ENCODE data around the gene CRMP1. TPM values are rescaled to one million over a fixed set of nuclear protein-coding genes. Genes with fewer than 3 reads are reported as not detected.
A peak's percentile ranks its signal among the peaks of the same experiment; 100 is the strongest.

CRMP1 gene
- total RNA-seq, 1 donor from 2014 or later = 6.2 TPM

GRCh38 chr4:5790546-5790857, 102.4 kb downstream of the CRMP1 start:
- no peaks in the 10 kb centered on the region for H3K4me1 ChIP-seq
- intact Hi-C loops (cut with DNase I) = no loop called here
- ATAC-seq = no peak
- H3K36me3 ChIP-seq = peaks cover 40% of the 10 kb centered on the region
- no peak overlapping the region for H3K27ac ChIP-seq
- no peaks in the 10 kb centered on the region for H3K27me3 ChIP-seq (ENCODE audit: low read depth)
- no peak for TF ChIP-seq CTCF (IDR thresholded peaks at IDR 0.05)
- no peak overlapping the region for H3K4me3 ChIP-seq
- no peaks in the 10 kb centered on the region for H3K9me3 ChIP-seq
- no peak for DNase-seq

GRCh38 chr4:5789141-5789540, 103.7 kb downstream of the CRMP1 start:
- H3K9me3 ChIP-seq = no peaks in the 10 kb centered on the region
- ATAC-seq (peak in 1 of 2 donors; percentile 9), DNase-seq (no peak)
- intact Hi-C loops (cut with DNase I) = no loop called here
- no peak overlapping the region for H3K4me3 ChIP-seq
- no peak overlapping the region for H3K27ac ChIP-seq
- H3K4me1 ChIP-seq = no peaks in the 10 kb centered on the region
- peaks cover 42% of the 10 kb centered on the region for H3K36me3 ChIP-seq
- TF ChIP-seq CTCF (IDR thresholded peaks at IDR 0.05) = no peak
- no peaks in the 10 kb centered on the region for H3K27me3 ChIP-seq (ENCODE audit: low read depth)

- ATAC-seq (no peak), DNase-seq (no peak)
- no peaks in the 10 kb centered on the region for H3K27me3 ChIP-seq (ENCODE audit: low read depth)
- no peak for TF ChIP-seq CTCF (IDR thresholded peaks at IDR 0.05)
- peaks cover 45% of the 10 kb centered on the region for H3K36me3 ChIP-seq
- H3K4me1 ChIP-seq = no peaks in the 10 kb centered on the region
- H3K9me3 ChIP-seq = no peaks in the 10 kb centered on the region
- intact Hi-C loops (cut with DNase I) = no loop called here
- no peak overlapping the region for H3K27ac ChIP-seq
- H3K4me3 ChIP-seq = no peak overlapping the region
These were observed 104.7 kb downstream of the CRMP1 start for GRCh38 chr4:5788144-5788543.

GRCh38 chr4:5787311-5787710, 105.6 kb downstream of the CRMP1 start:
- no peak overlapping the region for H3K27ac ChIP-seq
- DNase-seq (no peak), ATAC-seq (no peak)
- intact Hi-C loops (cut with DNase I) = no loop called here
- no peaks in the 10 kb centered on the region for H3K9me3 ChIP-seq
- H3K4me3 ChIP-seq = no peak overlapping the region
- H3K4me1 ChIP-seq = no peaks in the 10 kb centered on the region
- no peaks in the 10 kb centered on the region for H3K27me3 ChIP-seq (ENCODE audit: low read depth)
- TF ChIP-seq CTCF (IDR thresholded peaks at IDR 0.05) = no peak
- H3K36me3 ChIP-seq = peaks cover 45% of the 10 kb centered on the region

GRCh38 chr4:5785806-5786680, 106.8 kb downstream of the CRMP1 start:
- no peaks in the 10 kb centered on the region for H3K4me1 ChIP-seq
- ATAC-seq (no peak), DNase-seq (no peak)
- H3K27me3 ChIP-seq (ENCODE audit: low read depth) = no peaks in the 10 kb centered on the region
- TF ChIP-seq CTCF (IDR thresholded peaks at IDR 0.05) = no peak
- no peaks in the 10 kb centered on the region for H3K9me3 ChIP-seq
- peaks cover 45% of the 10 kb centered on the region for H3K36me3 ChIP-seq
- H3K4me3 ChIP-seq = no peak overlapping the region
- H3K27ac ChIP-seq = no peak overlapping the region
- intact Hi-C loops (cut with DNase I) = no loop called here

All from lower lobe of right lung (tissue), 2 donors.